GM12865 (cell line): ENCODE results near the gene MCC.

Experiments used
- DNase-seq: peaks from one replicate; pipeline ENCODE4 v3.0.0; 2010; ENCODE audit warnings: low read depth
- H3K4me3 ChIP-seq: 2 replicates; pipeline ENCODE4 v1.5.1; 2011; ENCODE audit warnings: mild to moderate bottlenecking, low read depth, low read length, control low read depth
- TF ChIP-seq, protein P1 (sequence below): IDR thresholded peaks from 2 replicates; pipeline ENCODE4 v1.5.1; 2011; ENCODE audit warnings: low read length, control low read depth, low read depth, inconsistent platforms; ENCODE audit not compliant: insufficient read depth; ENCODE audit errors: missing control alignments

MCC gene

DNA sequence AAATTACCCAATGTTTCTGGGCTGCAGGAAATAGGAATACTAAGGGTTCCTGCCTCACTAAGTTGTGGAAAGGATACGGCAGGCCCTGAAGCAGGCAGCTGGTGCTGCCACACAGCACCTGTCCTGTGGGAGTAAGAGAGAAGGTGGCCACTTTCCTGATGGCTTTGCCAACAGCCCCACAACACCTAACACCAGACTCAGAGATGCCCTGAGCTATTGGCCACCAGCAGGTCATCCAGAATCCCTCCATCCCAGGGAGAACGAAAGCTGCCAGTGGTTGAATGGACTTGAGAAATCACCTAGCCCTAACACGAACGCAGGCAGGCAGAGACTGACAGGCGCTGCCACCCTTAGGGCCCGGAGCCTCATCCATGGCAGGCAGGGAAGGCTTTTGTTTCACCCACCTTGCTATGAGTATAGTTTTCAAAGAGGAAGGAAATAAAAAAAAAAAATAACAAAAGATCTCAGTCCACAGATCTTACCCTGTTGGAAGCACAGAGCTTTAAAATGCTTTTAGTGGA, 429.5 kb downstream of the MCC start:
- DNase-seq, result no peak
- no peak overlapping the region for H3K4me3 ChIP-seq
- TF ChIP-seq, protein P1, sequence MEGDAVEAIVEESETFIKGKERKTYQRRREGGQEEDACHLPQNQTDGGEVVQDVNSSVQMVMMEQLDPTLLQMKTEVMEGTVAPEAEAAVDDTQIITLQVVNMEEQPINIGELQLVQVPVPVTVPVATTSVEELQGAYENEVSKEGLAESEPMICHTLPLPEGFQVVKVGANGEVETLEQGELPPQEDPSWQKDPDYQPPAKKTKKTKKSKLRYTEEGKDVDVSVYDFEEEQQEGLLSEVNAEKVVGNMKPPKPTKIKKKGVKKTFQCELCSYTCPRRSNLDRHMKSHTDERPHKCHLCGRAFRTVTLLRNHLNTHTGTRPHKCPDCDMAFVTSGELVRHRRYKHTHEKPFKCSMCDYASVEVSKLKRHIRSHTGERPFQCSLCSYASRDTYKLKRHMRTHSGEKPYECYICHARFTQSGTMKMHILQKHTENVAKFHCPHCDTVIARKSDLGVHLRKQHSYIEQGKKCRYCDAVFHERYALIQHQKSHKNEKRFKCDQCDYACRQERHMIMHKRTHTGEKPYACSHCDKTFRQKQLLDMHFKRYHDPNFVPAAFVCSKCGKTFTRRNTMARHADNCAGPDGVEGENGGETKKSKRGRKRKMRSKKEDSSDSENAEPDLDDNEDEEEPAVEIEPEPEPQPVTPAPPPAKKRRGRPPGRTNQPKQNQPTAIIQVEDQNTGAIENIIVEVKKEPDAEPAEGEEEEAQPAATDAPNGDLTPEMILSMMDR, result no peak

DNA sequence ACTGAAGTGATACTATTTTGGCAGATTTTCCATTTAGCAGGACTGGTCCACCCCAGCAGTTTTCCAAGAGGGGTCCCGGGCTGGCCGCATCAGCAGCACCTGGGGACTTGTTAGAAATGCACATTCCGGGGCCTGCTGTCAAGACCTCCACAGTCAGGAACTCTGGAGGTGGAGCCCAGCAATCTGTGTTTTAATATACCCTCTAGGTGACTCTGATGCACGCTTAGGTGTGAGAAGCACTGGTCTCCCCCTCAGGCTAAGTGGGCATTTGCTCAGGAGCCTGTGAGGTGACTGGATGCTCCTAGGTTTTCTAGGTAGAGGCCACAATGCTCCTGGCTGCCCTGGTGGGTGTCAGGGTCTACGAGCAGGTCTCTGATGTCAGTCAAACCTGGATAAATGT, 430.0 kb downstream of the MCC start:
- H3K4me3 ChIP-seq, result no peak overlapping the region
- TF ChIP-seq, protein P1, result no peak
- no peak for DNase-seq

DNA sequence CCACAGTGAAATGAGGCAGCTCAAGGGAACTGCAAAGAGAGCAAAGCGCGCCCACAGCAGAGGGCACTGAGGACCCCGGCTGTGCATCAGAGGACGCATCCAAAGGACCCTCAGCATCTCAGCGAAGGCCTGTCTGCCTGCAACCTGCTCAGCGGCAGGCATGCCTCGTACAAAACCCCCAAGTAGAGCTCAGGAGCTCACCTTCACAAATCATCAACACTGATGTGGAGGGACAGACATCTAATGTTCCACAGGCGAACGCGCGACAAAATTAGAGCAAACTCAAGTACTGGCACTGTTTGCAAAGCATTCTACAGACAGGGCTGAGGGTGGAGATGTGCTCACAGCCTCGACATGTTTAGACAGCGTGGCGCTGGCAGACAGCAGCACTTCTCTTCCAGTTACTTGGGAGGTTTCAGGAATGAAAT, 430.7 kb downstream of the MCC start:
- TF ChIP-seq, protein P1, result no peak
- no peak for DNase-seq
- H3K4me3 ChIP-seq, result no peak overlapping the region

DNA sequence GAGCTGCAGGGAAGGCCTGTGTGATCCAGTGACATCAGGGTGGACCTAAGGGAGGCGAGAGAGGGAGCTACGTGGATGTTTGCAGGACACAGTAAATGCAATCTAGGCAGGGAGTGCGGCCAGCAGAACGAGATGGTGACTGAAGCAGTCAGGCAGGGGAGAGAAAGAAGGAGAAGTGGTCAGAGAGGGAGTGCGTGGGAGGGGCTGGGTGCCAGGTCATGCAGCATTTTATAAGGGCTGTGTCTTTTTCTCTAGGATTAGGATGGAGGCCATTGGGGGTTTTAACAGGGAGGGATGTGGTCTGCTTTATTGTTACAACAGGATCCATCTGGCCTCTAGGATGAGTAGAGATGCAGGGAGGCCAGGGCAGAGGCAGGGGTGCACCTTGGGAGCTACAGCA, 431.3 kb downstream of the MCC start:
- no peak overlapping the region for H3K4me3 ChIP-seq
- TF ChIP-seq, protein P1, result no peak
- no peak for DNase-seq

DNA sequence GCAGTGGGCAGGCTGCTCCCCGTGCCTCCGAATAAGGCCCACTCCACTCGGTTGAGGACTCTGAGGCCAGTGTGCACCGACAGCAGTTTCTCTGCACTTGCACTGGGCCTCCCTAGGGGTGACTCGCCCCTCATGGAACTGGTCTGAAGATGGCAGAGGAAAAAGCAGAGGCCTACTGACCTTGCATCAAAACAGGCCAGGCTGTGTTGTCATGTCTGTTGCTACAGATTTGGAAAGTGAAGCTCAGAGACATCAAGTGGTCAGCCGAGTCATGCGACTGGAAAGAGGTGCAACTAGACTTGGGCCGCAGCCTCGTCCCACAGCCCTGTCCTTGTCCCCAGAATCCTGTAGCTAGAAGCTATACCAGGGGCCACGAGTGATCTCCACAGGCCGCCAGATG, 433.4 kb downstream of the MCC start:
- TF ChIP-seq, protein P1, result no peak
- DNase-seq, result no peak
- H3K4me3 ChIP-seq, result no peak overlapping the region

DNA sequence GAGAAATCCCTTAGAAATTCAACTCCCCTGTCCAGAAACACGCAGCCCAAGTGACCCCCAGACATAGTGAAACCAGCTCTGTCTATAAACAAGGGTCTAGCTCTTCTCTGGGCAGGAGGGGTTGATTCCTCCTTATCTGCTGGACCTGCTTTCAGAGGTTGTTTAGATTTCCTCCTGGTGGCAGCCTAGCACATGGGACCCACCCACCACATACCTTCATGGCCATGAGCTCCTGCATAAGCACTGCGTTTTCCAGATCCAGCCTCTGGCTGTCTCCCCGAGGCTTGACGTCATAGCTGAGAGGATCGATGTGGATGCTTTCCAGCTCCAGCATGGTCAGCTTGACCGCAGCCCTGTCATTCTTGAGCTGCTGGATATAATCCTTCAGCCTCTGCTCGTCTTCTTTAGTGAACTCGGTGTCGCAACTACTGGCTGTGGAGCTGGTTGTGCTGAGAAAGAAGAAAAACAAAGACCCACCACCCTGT, 434.7 kb downstream of the MCC start:
- TF ChIP-seq, protein P1, result no peak
- DNase-seq, result no peak
- no peak overlapping the region for H3K4me3 ChIP-seq
